GM12865 (cell line): ENCODE measurements around the gene NXPH4.

Source experiments
- DNase-seq: peaks from one replicate; pipeline ENCODE4 v3.0.0; 2010; ENCODE audit warnings: low read depth
- H3K4me3 ChIP-seq: 2 replicates; pipeline ENCODE4 v1.5.1; 2011; ENCODE audit warnings: mild to moderate bottlenecking, low read depth, low read length, control low read depth
- CTCF ChIP-seq: IDR thresholded peaks from 2 replicates; pipeline ENCODE4 v1.5.1; 2011; ENCODE audit warnings: low read length, control low read depth, low read depth, inconsistent platforms; ENCODE audit not compliant: insufficient read depth; ENCODE audit errors: missing control alignments

Gene NXPH4

GRCh38 chr12:57216014-57216911 is at the start of gene NXPH4:
Gene NXPH4, plus strand, starts transcription at chr12:57216794. Its CDS starts 176 bp downstream, at chr12:57216970.
- peak within 1 kb of the TSS; percentile 30; the same call in 1 of the 2 replicates for H3K4me3 ChIP-seq
- DNase-seq = no peak
- no peak for TF ChIP-seq CTCF

- TF ChIP-seq CTCF = no peak
- no peak overlapping the region for H3K4me3 ChIP-seq
- DNase-seq = no peak
These were observed 49.6 kb upstream of the NXPH4 start for GRCh38 chr12:57166971-57167371.

- TF ChIP-seq CTCF = no peak
- H3K4me3 ChIP-seq = no peak overlapping the region
- no peak for DNase-seq
These were observed 48.5 kb upstream of the NXPH4 start for GRCh38 chr12:57168058-57168457.

GRCh38 chr12:57169046-57169795 is 47.4 kb upstream of the NXPH4 start:
- no peak for DNase-seq
- no peak for TF ChIP-seq CTCF
- H3K4me3 ChIP-seq = no peak overlapping the region

- no peak for DNase-seq
- TF ChIP-seq CTCF = no peak
These were observed 46.6 kb upstream of the NXPH4 start for GRCh38 chr12:57169969-57170368.

GRCh38 chr12:57170408-57170807 is 46.2 kb upstream of the NXPH4 start:
- no peak for DNase-seq
- no peak overlapping the region for H3K4me3 ChIP-seq
- TF ChIP-seq CTCF = no peak

More at GRCh38 chr12:57169969-57170368, 46.6 kb upstream of the NXPH4 start:
- no peak overlapping the region for H3K4me3 ChIP-seq

- TF ChIP-seq CTCF = no peak
- DNase-seq = no peak
- no peak overlapping the region for H3K4me3 ChIP-seq
These were observed 45.7 kb upstream of the NXPH4 start for GRCh38 chr12:57170927-57171326.
